Omental fat pad (tissue), 4 donors: Measurements from ENCODE around the gene FAM228B. TPM values are rescaled to one million over a fixed set of nuclear protein-coding genes. Genes with fewer than 3 reads are reported as not detected.
"Not testable (repeated sequence)": the region's sequence is repeated elsewhere in the genome, so short reads cannot be mapped to it uniquely, and the experiment has no call there.

Experiments used
- ATAC-seq: fragments of 150-250 bp; one replicate; pipeline ENCODE4 v1.9.1; 2016; ENCODE audit warnings: mild to moderate bottlenecking, moderate library complexity; ENCODE audit not compliant: low FRiP score
- DNase-seq: peaks from one replicate; pipeline ENCODE4 v3.0.0-alpha.2; 2019; ENCODE audit warnings: low spot score
- total RNA-seq, 4 donors: library from RNA; depleted of rRNA; stranded (reverse); fragments of >200 nt; gene quantifications; one replicate each; pipeline ENCODE4 v1.1.0, GENCODE V29; 2016
- TF ChIP-seq, protein P1 (sequence below), 3 donors: fragments of 450-650 bp; IDR thresholded peaks; one replicate each; pipeline ENCODE4 v1.5.1; 2016 to 2017; ENCODE audit warnings: antibody characterized with exemption in 3 of 3, mild to moderate bottlenecking in 3 of 3, moderate library complexity in 2 of 3

The FAM228B gene
- total RNA-seq, 4 donors from 2014 or later = 13.4 to 21.8 (median 17.0) TPM

DNA sequence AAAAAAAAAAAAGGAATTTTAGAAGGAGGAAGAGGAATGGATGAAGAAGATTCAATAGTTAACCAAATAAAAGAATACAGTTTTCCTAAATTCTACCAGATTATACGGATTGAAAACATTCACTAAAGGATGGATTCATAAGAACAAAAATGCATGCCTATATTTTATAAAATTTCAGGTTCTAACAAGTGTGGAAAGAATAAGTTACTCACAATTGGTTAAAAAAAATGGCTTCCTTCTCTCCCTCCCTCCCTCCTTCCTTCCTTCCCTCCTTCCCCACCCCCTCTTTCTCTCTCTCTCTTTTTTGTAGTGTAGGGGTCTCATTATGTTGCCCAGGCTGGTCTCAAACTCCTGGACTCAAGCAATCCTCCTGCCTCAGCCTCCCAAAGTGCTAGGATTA is 37.0 kb upstream of the FAM228B start:
- no peak for ATAC-seq
- TF ChIP-seq, protein P1, sequence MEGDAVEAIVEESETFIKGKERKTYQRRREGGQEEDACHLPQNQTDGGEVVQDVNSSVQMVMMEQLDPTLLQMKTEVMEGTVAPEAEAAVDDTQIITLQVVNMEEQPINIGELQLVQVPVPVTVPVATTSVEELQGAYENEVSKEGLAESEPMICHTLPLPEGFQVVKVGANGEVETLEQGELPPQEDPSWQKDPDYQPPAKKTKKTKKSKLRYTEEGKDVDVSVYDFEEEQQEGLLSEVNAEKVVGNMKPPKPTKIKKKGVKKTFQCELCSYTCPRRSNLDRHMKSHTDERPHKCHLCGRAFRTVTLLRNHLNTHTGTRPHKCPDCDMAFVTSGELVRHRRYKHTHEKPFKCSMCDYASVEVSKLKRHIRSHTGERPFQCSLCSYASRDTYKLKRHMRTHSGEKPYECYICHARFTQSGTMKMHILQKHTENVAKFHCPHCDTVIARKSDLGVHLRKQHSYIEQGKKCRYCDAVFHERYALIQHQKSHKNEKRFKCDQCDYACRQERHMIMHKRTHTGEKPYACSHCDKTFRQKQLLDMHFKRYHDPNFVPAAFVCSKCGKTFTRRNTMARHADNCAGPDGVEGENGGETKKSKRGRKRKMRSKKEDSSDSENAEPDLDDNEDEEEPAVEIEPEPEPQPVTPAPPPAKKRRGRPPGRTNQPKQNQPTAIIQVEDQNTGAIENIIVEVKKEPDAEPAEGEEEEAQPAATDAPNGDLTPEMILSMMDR (IDR thresholded peaks at IDR 0.05) = no peak
- DNase-seq = no peak

- TF ChIP-seq, protein P1 (IDR thresholded peaks at IDR 0.05) = no peak
- ATAC-seq (no peak), DNase-seq (no peak)
Measured at GRCh38 chr2:24087032-24087431, 36.2 kb upstream of the FAM228B start.

DNA sequence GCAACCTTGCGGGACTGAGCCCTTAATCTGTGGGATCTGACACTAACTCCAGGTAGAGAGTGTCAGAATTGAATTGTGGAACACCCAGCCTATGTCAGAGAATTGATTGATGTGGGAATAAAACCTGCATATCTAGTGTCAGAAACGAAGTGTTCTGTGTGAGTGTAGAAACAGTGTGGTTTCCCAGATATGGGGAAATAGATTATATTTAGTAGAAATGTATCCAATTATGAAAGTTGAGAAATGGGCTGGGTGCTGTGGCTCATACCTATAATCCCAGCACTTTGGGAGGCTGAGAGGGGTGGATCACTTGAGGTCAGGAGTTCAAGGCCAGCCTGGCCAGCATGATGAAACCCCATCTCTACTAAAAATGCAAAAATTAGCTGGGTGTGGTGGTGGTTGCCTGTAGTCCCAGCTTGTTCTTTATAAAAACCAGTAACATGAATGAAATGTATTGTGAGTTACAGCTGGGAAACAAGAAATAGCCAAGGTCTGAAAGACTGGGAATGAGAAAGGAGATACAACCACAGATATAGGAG is 34.4 kb upstream of the FAM228B start:
- no peak for DNase-seq
- no peak for ATAC-seq
- TF ChIP-seq, protein P1 (IDR thresholded peaks at IDR 0.05) = no peak

DNA sequence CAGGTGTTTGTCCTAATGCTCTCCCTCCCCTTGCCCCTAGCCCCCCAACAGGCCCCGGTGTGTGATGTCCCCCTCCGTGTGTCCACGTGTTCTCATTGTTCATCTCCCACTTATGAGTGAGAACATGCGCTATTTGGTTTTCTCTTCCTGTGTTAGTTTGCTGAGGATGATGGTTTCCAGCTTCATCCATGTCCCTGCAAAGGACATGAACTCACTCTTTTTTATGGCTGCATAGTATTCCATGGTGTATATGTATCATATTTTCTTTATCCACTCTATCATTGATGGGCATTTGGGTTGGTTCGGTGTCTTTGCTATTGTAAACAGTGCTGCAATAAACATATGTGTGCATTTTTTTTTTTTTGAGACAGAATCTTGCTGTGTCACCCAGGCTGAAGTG is 30.0 kb upstream of the FAM228B start:
- ATAC-seq, DNase-seq: not testable (repeated sequence)

DNA sequence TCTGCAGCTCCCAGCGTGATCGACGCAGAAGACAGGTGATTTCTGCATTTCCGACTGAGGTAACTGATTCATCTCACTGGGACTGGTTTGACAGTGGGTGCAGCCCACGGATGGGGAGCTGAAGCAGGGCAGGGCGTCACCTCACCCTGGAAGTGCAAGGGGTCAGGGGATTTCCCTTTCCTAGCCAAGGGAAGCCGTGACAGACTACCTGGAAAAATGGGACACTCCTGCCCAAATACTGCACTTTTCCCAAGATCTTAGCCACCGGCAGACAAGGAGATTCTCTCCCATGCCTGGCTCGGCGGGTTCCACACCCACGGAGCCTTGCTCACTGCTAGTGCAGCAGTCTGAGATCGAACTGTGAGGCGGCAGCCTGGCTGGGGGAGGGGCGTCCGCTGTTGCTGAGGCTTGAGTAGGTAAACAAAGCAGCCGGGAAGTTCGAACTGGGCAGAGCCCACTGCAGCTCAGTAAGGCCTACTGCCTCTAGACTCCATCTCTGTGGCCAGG is 28.0 kb upstream of the FAM228B start:
- not testable (repeated sequence) for DNase-seq, ATAC-seq

- DNase-seq, ATAC-seq: not testable (repeated sequence)
Measured at GRCh38 chr2:24100732-24101131, 22.5 kb upstream of the FAM228B start.

DNA sequence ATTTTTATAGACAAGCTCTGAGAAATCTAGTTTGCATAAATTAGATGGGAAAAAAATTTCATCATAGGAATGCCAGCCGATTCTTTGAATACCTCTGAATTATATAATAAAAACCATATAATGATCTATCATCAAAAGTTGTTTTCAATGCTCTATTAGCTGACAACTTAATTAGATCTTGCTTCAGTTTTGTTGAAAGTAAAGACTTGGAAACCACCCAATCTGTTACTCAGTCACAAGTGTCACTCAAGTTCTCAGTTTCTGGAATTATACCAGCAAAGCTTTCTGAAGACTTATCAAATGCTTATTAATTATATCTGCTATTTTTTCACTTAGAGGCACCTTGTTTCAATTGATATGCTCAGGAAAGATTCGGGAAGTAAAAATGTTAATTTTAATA is 21.3 kb upstream of the FAM228B start:
- TF ChIP-seq, protein P1 (IDR thresholded peaks at IDR 0.05) = no peak
- DNase-seq (no peak), ATAC-seq (no peak)

GRCh38 chr2:24102677-24103076 is 20.6 kb upstream of the FAM228B start:
- ATAC-seq = no peak
- DNase-seq = no peak
- TF ChIP-seq, protein P1 (IDR thresholded peaks at IDR 0.05) = no peak

DNA sequence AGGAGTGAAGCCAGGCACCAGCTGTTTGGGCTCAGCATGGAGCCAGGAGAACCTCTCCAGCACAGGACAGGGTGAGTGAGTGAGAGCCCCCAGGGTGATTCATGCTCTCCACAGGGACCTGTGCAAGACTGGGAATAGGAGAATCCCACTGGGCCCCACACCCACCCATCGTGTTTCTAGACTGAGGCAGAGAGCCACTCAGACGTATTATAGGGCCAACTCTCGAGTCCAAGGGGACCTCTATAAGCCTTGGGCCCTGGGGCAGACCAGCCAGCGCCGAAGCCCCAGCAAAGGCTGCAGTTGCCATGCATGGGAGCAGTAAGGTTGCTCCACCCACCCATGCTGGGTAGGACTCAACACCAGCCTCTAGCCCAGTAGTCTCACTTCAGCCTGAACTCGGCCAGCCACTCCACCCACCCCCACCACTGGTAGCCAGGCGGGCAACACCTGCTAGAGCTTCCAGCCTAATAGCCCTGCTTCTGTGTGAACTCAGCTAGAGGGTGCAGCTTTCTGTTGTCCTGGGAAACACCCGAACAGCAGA is 19.1 kb upstream of the FAM228B start:
- no peak for DNase-seq
- no peak for ATAC-seq
- TF ChIP-seq, protein P1 (IDR thresholded peaks at IDR 0.05) = no peak
